WERI-Rb-1 (cell line): Measurements from ENCODE around the gene INHBB.
A peak's percentile ranks its signal among the peaks of the same experiment; 100 is the strongest.

Experiments used
- DNase-seq: peaks from one replicate; pipeline ENCODE4 v3.0.0-alpha.2; 2020
- H3K27ac ChIP-seq: fragments of 250-450 bp; sonication (Bioruptor Pico); 2 replicates; pipeline ENCODE4 v1.5.1; 2020; ENCODE audit warnings: mild to moderate bottlenecking, moderate library complexity
- H3K27me3 ChIP-seq: fragments of 250-450 bp; sonication (Bioruptor Pico); 2 replicates; pipeline ENCODE4 v1.5.1; 2021; ENCODE audit warnings: mild to moderate bottlenecking, low read depth, moderate library complexity; ENCODE audit not compliant: insufficient read depth, severe bottlenecking
- H3K36me3 ChIP-seq: fragments of 250-450 bp; sonication (Bioruptor Pico); 2 replicates; pipeline ENCODE4 v1.5.1; 2020; ENCODE audit warnings: mild to moderate bottlenecking, moderate library complexity
- H3K4me3 ChIP-seq: 2 replicates; pipeline ENCODE4 v1.5.1; 2011; ENCODE audit warnings: low read depth, mild to moderate bottlenecking, control low read depth, low read length
- H3K9me3 ChIP-seq: fragments of 250-450 bp; sonication (Bioruptor Pico); 2 replicates; pipeline ENCODE4 v1.5.1; 2021; ENCODE audit warnings: mild to moderate bottlenecking, moderate library complexity; ENCODE audit not compliant: severe bottlenecking
- TF ChIP-seq, protein P1 (sequence below): IDR thresholded peaks from 2 replicates; pipeline ENCODE4 v1.5.1; 2011; ENCODE audit warnings: low read depth, mild to moderate bottlenecking, control low read depth, inconsistent platforms, low read length

The INHBB gene

GRCh38 chr2:120346026-120346666 is at the start of gene INHBB:
Gene INHBB, plus strand, starts transcription at chr2:120346136. Its CDS starts 53 bp downstream, at chr2:120346189.
- Histone ChIP-seq H3K4me3 (peak within 1 kb of the TSS; percentile 56), H3K36me3 (no peaks in the 10 kb centered on the region), H3K27ac (peak within 1 kb of the TSS; percentile 21; the same call in 1 of the 2 replicates), H3K27me3 (peaks cover 29% of the 10 kb centered on the region), H3K9me3 (no peaks in the 10 kb centered on the region)
- peak; percentile 21 for DNase-seq
- TF ChIP-seq, protein P1, sequence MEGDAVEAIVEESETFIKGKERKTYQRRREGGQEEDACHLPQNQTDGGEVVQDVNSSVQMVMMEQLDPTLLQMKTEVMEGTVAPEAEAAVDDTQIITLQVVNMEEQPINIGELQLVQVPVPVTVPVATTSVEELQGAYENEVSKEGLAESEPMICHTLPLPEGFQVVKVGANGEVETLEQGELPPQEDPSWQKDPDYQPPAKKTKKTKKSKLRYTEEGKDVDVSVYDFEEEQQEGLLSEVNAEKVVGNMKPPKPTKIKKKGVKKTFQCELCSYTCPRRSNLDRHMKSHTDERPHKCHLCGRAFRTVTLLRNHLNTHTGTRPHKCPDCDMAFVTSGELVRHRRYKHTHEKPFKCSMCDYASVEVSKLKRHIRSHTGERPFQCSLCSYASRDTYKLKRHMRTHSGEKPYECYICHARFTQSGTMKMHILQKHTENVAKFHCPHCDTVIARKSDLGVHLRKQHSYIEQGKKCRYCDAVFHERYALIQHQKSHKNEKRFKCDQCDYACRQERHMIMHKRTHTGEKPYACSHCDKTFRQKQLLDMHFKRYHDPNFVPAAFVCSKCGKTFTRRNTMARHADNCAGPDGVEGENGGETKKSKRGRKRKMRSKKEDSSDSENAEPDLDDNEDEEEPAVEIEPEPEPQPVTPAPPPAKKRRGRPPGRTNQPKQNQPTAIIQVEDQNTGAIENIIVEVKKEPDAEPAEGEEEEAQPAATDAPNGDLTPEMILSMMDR, result no peak

DNA sequence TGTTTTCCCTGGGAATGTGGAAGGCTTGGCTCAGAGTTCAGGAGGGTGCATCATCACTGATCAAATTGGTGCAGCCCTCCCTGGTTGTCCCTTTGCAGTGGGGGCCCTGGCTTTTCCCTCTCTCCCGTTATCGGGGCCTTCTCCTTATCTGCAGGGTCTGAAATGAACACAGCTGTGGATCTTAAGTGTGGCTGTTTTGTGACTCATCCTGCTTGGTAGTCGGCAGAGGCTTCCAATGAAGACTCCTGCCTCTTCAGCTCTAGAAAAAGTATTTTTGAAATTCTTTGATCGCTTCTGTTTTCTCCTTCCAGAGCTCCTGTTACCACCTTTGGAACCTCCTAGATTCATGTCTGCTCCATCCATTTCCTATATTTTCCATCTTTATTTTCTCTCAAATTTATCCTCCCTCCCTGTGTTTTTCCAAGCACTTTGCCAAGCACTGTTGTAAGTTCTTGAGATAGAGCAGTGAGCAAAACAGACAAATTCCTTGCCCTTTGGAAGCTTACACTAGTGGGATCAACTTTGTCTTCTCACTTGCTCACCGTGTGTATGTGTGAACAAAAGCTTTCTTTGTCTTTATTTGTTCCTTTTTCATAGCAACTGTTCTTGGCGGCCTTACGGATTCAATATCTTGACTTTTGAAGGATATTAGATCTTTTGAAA is 47.6 kb upstream of the INHBB start:
- H3K36me3 ChIP-seq, result no peaks in the 10 kb centered on the region; the same call in 1 of the 2 replicates
- no peaks in the 10 kb centered on the region for H3K27me3 ChIP-seq
- DNase-seq, result no peak

GRCh38 chr2:120299004-120299403 is 46.9 kb upstream of the INHBB start:
- H3K36me3 ChIP-seq, result no peaks in the 10 kb centered on the region
- no peak overlapping the region for H3K27ac ChIP-seq
- H3K9me3 ChIP-seq, result no peaks in the 10 kb centered on the region
- H3K27me3 ChIP-seq, result no peaks in the 10 kb centered on the region
- H3K4me3 ChIP-seq, result no peak overlapping the region
- TF ChIP-seq, protein P1, result no peak
- DNase-seq, result no peak

More for the DNA sequence above, 47.6 kb upstream of the INHBB start:
- Histone ChIP-seq H3K9me3 (no peaks in the 10 kb centered on the region), H3K27ac (no peak overlapping the region), H3K4me3 (no peak overlapping the region)
- TF ChIP-seq, protein P1, result no peak

- Histone ChIP-seq H3K27ac (no peak overlapping the region), H3K36me3 (no peaks in the 10 kb centered on the region), H3K4me3 (no peak overlapping the region), H3K9me3 (no peaks in the 10 kb centered on the region), H3K27me3 (no peaks in the 10 kb centered on the region)
- DNase-seq, result no peak
- TF ChIP-seq, protein P1, result no peak
Observed at GRCh38 chr2:120299561-120299960, 46.4 kb upstream of the INHBB start.

DNA sequence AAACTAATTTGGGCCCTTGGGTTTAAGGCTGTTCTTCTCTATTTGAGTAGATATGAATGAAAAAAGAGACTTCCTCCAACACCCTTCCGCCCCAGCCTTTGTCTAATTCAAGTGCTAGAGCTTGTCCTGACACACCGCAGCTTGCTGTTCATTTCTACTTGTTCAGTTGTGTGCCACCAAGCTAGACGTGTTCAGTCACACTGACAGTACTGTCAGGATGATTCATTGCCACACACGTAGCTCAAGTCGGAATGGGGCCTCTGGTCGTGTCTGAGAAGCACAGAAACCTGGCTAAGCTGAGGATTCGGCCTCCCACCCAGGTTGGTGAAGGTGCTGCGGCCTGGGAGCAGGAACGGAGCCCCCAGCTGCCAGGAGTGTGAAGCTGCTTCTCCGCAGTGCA is 45.6 kb upstream of the INHBB start:
- H3K27ac ChIP-seq, result no peak overlapping the region
- no peaks in the 10 kb centered on the region for H3K36me3 ChIP-seq
- H3K4me3 ChIP-seq, result no peak overlapping the region
- no peaks in the 10 kb centered on the region for H3K27me3 ChIP-seq
- H3K9me3 ChIP-seq, result no peaks in the 10 kb centered on the region
- DNase-seq, result no peak
- TF ChIP-seq, protein P1, result no peak
